Fibroblast of gingiva (primary cell): ENCODE data around the gene OR4C12.
"Not testable (repeated sequence)": the region's sequence is repeated elsewhere in the genome, so short reads cannot be mapped to it uniquely, and the experiment has no call there.

Source experiments
- DNase-seq: peaks from one replicate; pipeline ENCODE4 v3.0.0-alpha.2; 2011; ENCODE audit warnings: low read depth

OR4C12 gene

DNA sequence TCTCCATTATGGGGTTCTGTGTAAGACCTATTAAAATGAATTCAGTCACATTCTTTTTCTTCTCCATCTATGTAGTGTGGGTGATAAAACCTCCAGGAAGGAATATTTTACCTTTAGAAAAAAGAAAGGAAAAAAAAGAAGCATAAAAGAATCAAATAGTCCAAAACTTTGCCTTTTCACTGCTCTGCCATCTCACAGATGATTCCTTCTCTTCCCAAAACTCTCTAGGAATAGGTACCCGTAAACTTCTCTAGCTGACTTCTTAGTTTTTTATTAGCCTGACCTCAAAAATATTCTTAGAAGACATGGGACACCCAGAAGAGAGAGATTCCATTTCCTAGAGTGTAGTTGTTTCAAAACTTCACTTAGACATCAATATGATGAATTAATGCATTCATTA, at the start of gene OR4C12:
Gene OR4C12 (minus strand): TSS at position 101 of the 400 bp plus-strand sequence. CDS start 34 bp downstream, at position 67.
- not testable (repeated sequence) for DNase-seq

DNA sequence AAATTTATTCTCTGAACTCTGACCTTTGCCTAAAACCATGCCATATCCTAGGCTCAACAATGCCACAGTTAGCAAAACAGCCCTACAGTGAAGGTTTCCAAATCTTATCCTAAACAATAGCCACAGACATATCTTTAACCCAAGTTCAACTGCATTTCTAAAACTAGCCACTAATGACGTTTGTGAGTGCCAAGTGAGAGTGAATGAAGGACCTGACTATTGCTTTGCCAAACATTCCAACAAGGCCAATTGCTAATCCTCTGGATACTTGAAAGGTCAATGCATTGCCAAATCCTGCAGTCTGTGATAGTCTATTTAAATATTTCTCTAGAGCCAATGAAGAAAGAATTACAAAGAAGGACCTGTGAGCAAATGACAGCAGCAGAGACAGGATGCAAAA, 47.9 kb upstream of the OR4C12 start:
- DNase-seq = no peak

DNA sequence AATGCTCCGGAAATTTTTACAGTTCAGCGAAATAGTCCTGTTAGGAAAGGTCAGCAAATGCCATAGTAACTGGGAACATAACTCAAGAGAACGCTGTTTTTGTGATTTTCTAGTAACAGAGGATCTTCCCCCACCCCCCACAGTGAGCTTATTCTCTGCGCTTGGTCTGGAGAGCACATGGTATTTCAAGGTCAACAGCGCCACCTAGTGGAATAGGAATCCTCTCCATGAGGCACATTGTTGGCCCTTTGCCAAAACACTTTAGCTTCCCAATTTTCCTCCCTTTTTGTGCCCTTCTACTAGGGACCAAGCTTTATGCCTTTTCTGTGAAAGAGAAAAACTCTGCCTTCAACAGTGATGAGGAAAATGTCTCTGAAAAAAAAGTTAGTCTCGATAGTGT, 13.2 kb upstream of the OR4C12 start:
- DNase-seq = no peak

DNA sequence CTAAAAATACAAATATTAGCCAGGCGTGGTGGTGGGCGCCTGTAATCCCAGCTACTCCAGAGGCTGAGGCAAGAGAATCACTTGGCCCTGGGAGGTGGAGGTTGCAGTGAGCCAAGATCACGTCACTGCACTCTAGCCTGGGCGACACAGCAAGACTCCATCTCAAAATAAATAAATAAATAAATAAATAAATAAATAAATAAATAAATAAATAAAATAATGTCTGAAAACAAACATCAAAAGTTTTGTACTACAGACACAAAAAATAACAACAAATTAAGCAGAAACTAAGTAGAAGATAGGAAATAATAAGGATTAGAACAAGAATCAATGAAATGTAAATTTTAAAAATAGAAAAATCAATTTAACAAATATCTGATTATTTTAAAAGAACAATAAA, 8.9 kb downstream of the OR4C12 start:
- not testable (repeated sequence) for DNase-seq

DNA sequence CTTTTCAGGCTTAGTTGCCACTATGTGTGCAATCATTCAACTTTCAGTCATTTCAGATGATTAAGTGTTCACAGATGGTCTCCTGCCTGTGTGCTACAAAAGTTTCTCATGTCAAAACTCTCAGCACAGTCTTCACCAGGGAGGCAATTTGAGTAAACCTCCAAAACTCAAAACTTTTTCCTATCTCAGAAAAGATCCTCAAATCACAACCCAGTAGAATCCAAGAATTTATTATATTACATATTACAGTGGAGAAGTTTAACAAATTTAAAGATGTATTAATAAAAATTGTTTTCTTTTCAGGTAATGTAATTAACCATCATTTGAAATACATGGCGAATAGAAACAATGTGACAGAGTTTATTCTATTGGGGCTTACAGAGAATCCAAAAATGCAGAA, 30.2 kb downstream of the OR4C12 start, which contains the start of gene OR4C13:
Gene OR4C13 (plus strand): TSS at position 301 of the 400 bp plus-strand sequence. CDS start 32 bp downstream, at position 333.
- no peak for DNase-seq

DNA sequence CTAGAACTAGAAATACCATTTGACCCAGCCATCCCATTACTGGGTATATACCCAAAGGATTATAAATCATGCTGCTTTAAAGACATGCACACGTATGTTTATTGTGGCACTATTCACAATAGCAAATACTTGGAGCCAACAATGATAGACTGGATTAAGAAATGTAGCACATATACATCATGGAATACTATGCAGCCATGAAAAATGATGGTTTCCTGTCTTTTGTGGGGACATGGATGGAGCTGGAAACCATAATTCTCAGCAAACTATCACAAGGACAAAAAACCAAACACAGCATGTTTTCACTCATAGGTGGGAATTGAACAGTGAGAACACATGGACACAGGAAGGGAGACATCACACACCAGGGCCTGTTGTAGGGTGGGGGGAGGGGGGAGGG, 33.6 kb downstream of the OR4C12 start:
- DNase-seq = not testable (repeated sequence)
